A549 (cell line): ENCODE data around the gene SLC2A4RG. TPM values are rescaled to one million over a fixed set of nuclear protein-coding genes. Genes with fewer than 3 reads are reported as not detected.

Source experiments
- ATAC-seq, 2 experiments: fragments of 200-7000 bp in 1 of 2; fragments of >200 bp in 1 of 2; cut with Nextera tagmentation in 1 of 2; cut with Tn5 transposase in 1 of 2; 3 replicates each; pipeline versions ENCODE4 v1.8.0 to v1.9.1; 2018 to 2020; ENCODE audit warnings: mild to moderate bottlenecking in 1 of 2, moderate library complexity in 1 of 2
- CTCF ChIA-PET: fragments of 300-600 bp; sonication (Branson Sonifier 250); formaldehyde crosslinking; extraction: SDS; loops from one replicate; lab custom pipeline; 2021; ENCODE audit warnings: antibody characterized with exemption, inconsistent platforms; lab: Yijun Ruan, JAX
- POLR2A ChIA-PET: fragments of 350-600 bp; formaldehyde crosslinking; extraction: SDS; loops from one replicate; lab custom pipeline; 2021; ENCODE audit warnings: antibody characterized with exemption, inconsistent platforms; lab: Yijun Ruan, JAX
- DNase-seq, 2 experiments: peaks; one replicate each; pipeline versions ENCODE4 v3.0.0 to v3.0.0-alpha.2; 2011 to 2016; ENCODE audit warnings: low read depth in 1 of 2, low spot score in 1 of 2
- FAIRE-seq: peaks from 2 replicates; lab custom pipeline; 2011; peaks lifted over from hg19 to GRCh38; lab: Jason Lieb, UNC
- H3K27ac ChIP-seq, 2 experiments: fragments of >200 bp; sonication (Bioruptor Twin); formaldehyde crosslinking; 3 replicates each; pipeline ENCODE4 v1.5.1; 2016 to 2017
- H3K4me1 ChIP-seq: fragments of >200 bp; sonication (Bioruptor Twin); formaldehyde crosslinking; 3 replicates; pipeline ENCODE4 v1.6.1; 2016
- H3K4me2 ChIP-seq: fragments of >200 bp; sonication (Bioruptor Twin); formaldehyde crosslinking; 3 replicates; pipeline ENCODE4 v1.6.1; 2016
- H3K4me3 ChIP-seq: fragments of >200 bp; sonication (Bioruptor Twin); formaldehyde crosslinking; 3 replicates; pipeline ENCODE4 v1.5.1; 2016
- H3K9me3 ChIP-seq: fragments of >200 bp; sonication (Bioruptor Twin); formaldehyde crosslinking; 3 replicates; pipeline ENCODE4 v1.6.1; 2016
- BHLHE40 ChIP-seq: IDR thresholded peaks from 2 replicates; pipeline ENCODE4 v1.6.1; 2012; ENCODE audit warnings: low read depth, low read length, inconsistent platforms
- CBX2 ChIP-seq: fragments of 200-600 bp; sonication (generic); IDR thresholded peaks from 2 replicates; pipeline ENCODE4 v1.6.1; 2016; ENCODE audit warnings: low read depth, mild to moderate bottlenecking, borderline replicate concordance
- CBX8 ChIP-seq: fragments of 200-600 bp; sonication (generic); IDR thresholded peaks from 2 replicates; pipeline ENCODE4 v1.6.1; 2016
- CEBPB ChIP-seq, 2 experiments: fragments of >200 bp in 1 of 2; sonication (Bioruptor Twin) in 1 of 2; formaldehyde crosslinking in 1 of 2; IDR thresholded peaks; 2 replicates each; pipeline ENCODE4 v1.6.1; 2012 to 2016
- CHD4 ChIP-seq: fragments of 200-600 bp; sonication (generic); IDR thresholded peaks from 2 replicates; pipeline ENCODE4 v1.6.1; 2016; ENCODE audit warnings: antibody characterized with exemption, mild to moderate bottlenecking, borderline replicate concordance
- FOSB ChIP-seq: fragments of 250-450 bp; sonication (Bioruptor Pico); IDR thresholded peaks from 2 replicates; pipeline ENCODE4 v1.5.0; 2020; ENCODE audit warnings: mild to moderate bottlenecking, moderate library complexity
- FOSL2 ChIP-seq, 2 experiments: fragments of 450-650 bp in 1 of 2; fragments of >200 bp in 1 of 2; sonication (Bioruptor Twin) in 1 of 2; formaldehyde crosslinking; IDR thresholded peaks; 2 replicates each; pipeline versions ENCODE4 v1.5.0 to v1.6.1; 2016 to 2020; ENCODE audit warnings: mild to moderate bottlenecking in 1 of 2, moderate library complexity in 1 of 2
- FOXS1 ChIP-seq: fragments of 250-450 bp; sonication (Bioruptor Pico); IDR thresholded peaks from 2 replicates; pipeline ENCODE4 v1.5.0; 2020; ENCODE audit warnings: mild to moderate bottlenecking, moderate library complexity
- HDAC2 ChIP-seq: fragments of 200-600 bp; sonication (generic); IDR thresholded peaks from 2 replicates; pipeline ENCODE4 v1.6.1; 2016
- HMGXB4 ChIP-seq: fragments of 250-450 bp; sonication (Bioruptor Pico); IDR thresholded peaks from 2 replicates; pipeline ENCODE4 v1.5.0; 2021; ENCODE audit warnings: mild to moderate bottlenecking, moderate library complexity, borderline replicate concordance
- HOXA7 ChIP-seq: fragments of 250-450 bp; sonication (Bioruptor Pico); IDR thresholded peaks from 2 replicates; pipeline ENCODE4 v1.5.0; 2020; ENCODE audit warnings: mild to moderate bottlenecking, moderate library complexity
- HOXB13 ChIP-seq: fragments of 250-450 bp; sonication (Bioruptor Pico); IDR thresholded peaks from 2 replicates; pipeline ENCODE4 v1.5.0; 2020; ENCODE audit warnings: low read depth, mild to moderate bottlenecking, moderate library complexity
- HOXB5 ChIP-seq: fragments of 250-450 bp; sonication (Bioruptor Pico); IDR thresholded peaks from 2 replicates; pipeline ENCODE4 v1.5.0; 2020; ENCODE audit warnings: mild to moderate bottlenecking, moderate library complexity
- KDM1A ChIP-seq: fragments of 200-600 bp; sonication (generic); IDR thresholded peaks from 2 replicates; pipeline ENCODE4 v1.6.1; 2016; ENCODE audit warnings: low read depth, mild to moderate bottlenecking
- KDM5A ChIP-seq: fragments of 200-600 bp; sonication (generic); IDR thresholded peaks from 2 replicates; pipeline ENCODE4 v1.6.1; 2016; ENCODE audit warnings: antibody characterized with exemption, mild to moderate bottlenecking
- MAFK ChIP-seq: fragments of 450-650 bp; IDR thresholded peaks from 2 replicates; pipeline ENCODE4 v1.6.1; 2014; ENCODE audit not compliant: partially characterized antibody
- MAZ ChIP-seq: fragments of 150-350 bp; IDR thresholded peaks from 2 replicates; pipeline ENCODE4 v1.6.1; 2014; ENCODE audit warnings: antibody characterized with exemption, low read depth, low read length, borderline replicate concordance
- NPAS2 ChIP-seq: fragments of 250-450 bp; sonication (Bioruptor Pico); IDR thresholded peaks from 2 replicates; pipeline ENCODE4 v1.8.0; 2022; ENCODE audit warnings: mild to moderate bottlenecking, moderate library complexity, borderline replicate concordance
- PHF8 ChIP-seq: fragments of 200-600 bp; sonication (generic); IDR thresholded peaks from 2 replicates; pipeline ENCODE4 v1.6.1; 2016; ENCODE audit warnings: low read depth, mild to moderate bottlenecking, antibody characterized with exemption, moderate library complexity, borderline replicate concordance
- POLR2AphosphoS2 ChIP-seq: conservative IDR thresholded peaks from 2 replicates; pipeline ENCODE4 v1.6.1; 2012; ENCODE audit warnings: low read length, improper control_type of control experiment, inconsistent platforms
- RAD21 ChIP-seq, 2 experiments: fragments of >200 bp in 1 of 2; sonication (Bioruptor Twin) in 1 of 2; formaldehyde crosslinking in 1 of 2; IDR thresholded peaks in 1 of 2; conservative IDR thresholded peaks in 1 of 2; 2 replicates in 1 of 2; 3 replicates in 1 of 2; pipeline ENCODE4 v1.6.1; 2012 to 2018; ENCODE audit warnings: inconsistent platforms in 1 of 2
- RARB ChIP-seq: fragments of 250-450 bp; sonication (Bioruptor Pico); IDR thresholded peaks from 2 replicates; pipeline ENCODE4 v1.8.0; 2021; ENCODE audit warnings: mild to moderate bottlenecking, moderate library complexity
- RFX5 ChIP-seq: fragments of 450-650 bp; IDR thresholded peaks from 2 replicates; pipeline ENCODE4 v1.7.1; 2014; ENCODE audit warnings: antibody characterized with exemption, mild to moderate bottlenecking, moderate library complexity
- SMC3 ChIP-seq: fragments of >200 bp; sonication (Bioruptor Twin); formaldehyde crosslinking; IDR thresholded peaks from 3 replicates; pipeline ENCODE4 v1.6.1; 2018; ENCODE audit warnings: inconsistent platforms
- SREBF2 ChIP-seq: fragments of 450-650 bp; IDR thresholded peaks from 2 replicates; pipeline ENCODE4 v1.6.1; 2014; ENCODE audit warnings: mild to moderate bottlenecking, moderate library complexity
- TP53 ChIP-seq: fragments of 250-450 bp; sonication (Bioruptor Pico); IDR thresholded peaks from 2 replicates; pipeline ENCODE4 v1.5.0; 2021; ENCODE audit warnings: mild to moderate bottlenecking, moderate library complexity
- ZNF302 ChIP-seq: fragments of 250-450 bp; sonication (Bioruptor Pico); IDR thresholded peaks from 2 replicates; pipeline ENCODE4 v1.9.0; 2021; ENCODE audit warnings: inconsistent platforms, mild to moderate bottlenecking, moderate library complexity
- ZSCAN20 ChIP-seq: fragments of 250-450 bp; sonication (Bioruptor Pico); IDR thresholded peaks from 2 replicates; pipeline ENCODE4 v1.8.0; 2022; ENCODE audit warnings: mild to moderate bottlenecking, moderate library complexity
- WGBS: methylation state at CpG from one replicate; pipeline ENCODE4 v1.1.6; 2017; ENCODE audit errors: missing lambda C conversion rate; 5-methylcytosine and 5-hydroxymethylcytosine counted together
- polyA plus RNA-seq, 4 experiments: library from polyadenylated mRNA; depleted of rRNA in 3 of 4; stranded (reverse); fragments of >200 nt; fragmentation: RNase III in 1 of 4; extraction: RNeasy Plus Mini Kit Qiagen cat#74134 plus additional on column Dnase treatment in 1 of 4; gene quantifications; 2 replicates in 3 of 4; 3 replicates in 1 of 4; pipeline ENCODE4 v1.2.3, GENCODE V29; 2011 to 2017
- TF ChIP-seq, protein P1 (sequence below): fragments of >200 bp; sonication (Bioruptor Twin); formaldehyde crosslinking; IDR thresholded peaks from 2 replicates; pipeline ENCODE4 v1.6.1; 2016

Gene SLC2A4RG
- polyA plus RNA-seq, 2 of the 4 experiments (the other 2 are of a cell fraction) = 28.1 to 64.6 TPM

- TF ChIP-seq KDM5A (no peak), MAZ (no peak), SMC3 (no peak), TP53 (no peak)
- CTCF ChIA-PET = interaction anchor here (1.1 to 1.8 kb wide), 2 partner anchors 62 to 196 kb away, joined by 3 to 6 read pairs; partner anchors contain the start of gene PTK6
- no peak overlapping the region for H3K27ac ChIP-seq
- 95% methylated on average over 18 of the region's 18 CpGs for WGBS
- FAIRE-seq (no peak), ATAC-seq (no peak), DNase-seq (no peak)
- H3K4me2 ChIP-seq = no peak overlapping the region
- no peaks in the 10 kb centered on the region for H3K9me3 ChIP-seq
- H3K4me1 ChIP-seq = no peaks in the 10 kb centered on the region
- POLR2A ChIA-PET = no interaction called here
- H3K4me3 ChIP-seq = no peak overlapping the region
These were observed 5.9 kb upstream of the SLC2A4RG start for GRCh38 chr20:63733579-63734081.

DNA sequence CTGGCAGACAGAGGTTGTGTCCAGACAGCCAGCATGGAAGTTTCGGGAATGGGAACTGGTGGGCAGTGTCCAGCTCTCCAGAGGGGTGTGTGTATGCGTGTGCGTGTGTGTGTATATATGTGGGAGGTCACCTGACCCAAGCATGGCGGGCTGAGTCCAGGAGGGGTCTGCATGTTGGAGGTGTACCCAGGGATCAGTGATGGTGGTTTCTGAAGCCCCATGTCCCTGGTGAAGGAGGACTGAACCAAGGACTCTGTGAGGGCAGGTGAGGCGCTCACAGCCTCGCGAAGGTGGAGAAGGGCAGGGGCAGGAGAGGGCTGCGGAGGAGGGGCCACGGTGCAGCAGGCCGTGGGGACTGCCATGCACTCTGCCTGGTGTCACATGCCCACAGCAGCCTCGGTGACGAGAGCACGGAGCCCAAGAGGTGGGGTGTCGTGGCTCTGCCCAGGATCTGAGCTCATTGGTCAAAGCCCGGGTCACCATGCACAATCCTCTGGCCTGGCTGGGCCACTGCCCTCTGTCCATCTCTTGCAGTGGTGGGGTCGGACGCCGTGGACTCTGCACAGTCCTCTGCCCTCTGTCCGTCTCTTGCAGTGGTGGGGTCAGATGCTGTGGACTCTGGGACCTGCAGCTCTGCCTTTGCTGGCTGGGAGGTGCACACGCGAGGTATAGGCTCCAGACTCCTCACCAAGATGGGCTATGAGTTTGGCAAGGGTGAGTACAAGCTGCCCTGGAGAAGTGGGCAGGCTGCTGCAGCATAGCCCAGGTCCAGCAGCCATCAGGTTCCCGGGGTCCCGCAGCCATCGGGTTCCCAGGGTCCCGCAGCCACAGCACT is 5.2 kb upstream of the SLC2A4RG start:
- FAIRE-seq (no peak), DNase-seq (no peak), ATAC-seq (no peak)
- Histone ChIP-seq H3K27ac (no peak overlapping the region), H3K4me1 (peaks cover 5% of the 10 kb centered on the region), H3K4me2 (no peak overlapping the region), H3K9me3 (no peaks in the 10 kb centered on the region), H3K4me3 (no peak overlapping the region)
- TF ChIP-seq ZSCAN20 (CRISPR knock-in tag) = no peak
- 89% methylated on average over 23 of the region's 25 CpGs for WGBS
- POLR2A ChIA-PET = no interaction called here
- CTCF ChIA-PET = interaction anchor here (0.8 to 1.8 kb wide), 4 partner anchors 12 to 196 kb away, joined by 3 to 6 read pairs (median 3); partner anchors contain the start of gene PTK6

- WGBS = 90% methylated on average over 43 of the region's 48 CpGs
- POLR2A ChIA-PET = no interaction called here
- no peak for DNase-seq
These were observed 4.4 kb upstream of the SLC2A4RG start for GRCh38 chr20:63734946-63735858.

DNA sequence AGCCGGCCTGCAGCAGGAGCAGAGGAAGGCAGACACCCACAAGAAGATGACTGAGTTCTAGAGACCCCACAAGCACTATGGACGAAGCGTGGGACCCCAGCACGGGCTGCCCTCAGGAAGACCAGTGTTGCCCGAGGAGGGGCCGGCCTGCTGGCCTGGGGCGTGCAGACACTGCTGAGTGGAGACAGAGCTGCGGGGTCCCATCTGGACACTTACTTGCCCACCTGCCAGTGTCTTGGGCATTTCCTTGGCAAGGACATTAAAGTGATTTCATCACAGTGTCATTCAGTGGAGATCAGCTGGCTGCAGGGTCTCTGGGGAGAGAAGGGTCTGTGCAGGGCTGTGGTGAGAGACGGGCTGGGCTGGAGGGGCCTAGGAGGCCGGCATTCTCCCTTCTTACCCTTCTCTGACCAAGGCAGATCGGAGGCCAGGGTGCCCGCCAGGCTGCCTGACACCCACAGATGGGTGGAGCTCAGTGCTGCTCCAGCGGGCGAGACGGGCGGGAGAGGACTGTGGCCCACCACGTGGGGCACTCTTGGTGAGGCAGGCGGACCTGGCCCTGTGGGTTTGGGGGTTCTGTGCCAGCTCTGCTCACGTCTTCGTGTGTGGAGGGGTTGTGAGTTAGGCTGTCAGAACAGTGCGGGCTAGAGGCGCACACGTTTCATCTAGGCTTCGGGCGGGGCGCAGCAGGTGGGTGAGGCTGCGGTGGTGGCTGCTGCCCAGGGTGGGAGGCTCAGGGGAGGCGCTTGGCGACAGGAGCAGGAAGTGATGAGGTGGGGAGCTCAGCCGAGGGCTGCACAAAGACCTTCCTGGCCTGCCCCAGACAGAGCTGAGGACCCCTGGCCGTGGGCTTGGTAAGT is 3.5 kb upstream of the SLC2A4RG start, which contains the start of gene LIME1:
LIME1 (plus strand) TSS at position 806 of the 860 bp plus-strand sequence. CDS start 886 bp downstream, outside the sequence.
- FAIRE-seq = no peak
- TF ChIP-seq POLR2AphosphoS2 (no peak), ZNF302 (no peak), BHLHE40 (no peak), FOSL2 (IDR thresholded peaks at IDR 0.05) (no peak), FOSL2 (CRISPR knock-in tag; IDR thresholded peaks at IDR 0.05) (no peak), CBX2 (no peak), NPAS2 (no peak), RARB (no peak), HOXB5 (CRISPR knock-in tag) (no peak), FOXS1 (CRISPR knock-in tag) (no peak), HMGXB4 (CRISPR knock-in tag) (no peak), RFX5 (no peak), PHF8 (no peak)

More at GRCh38 chr20:63734946-63735858, 4.4 kb upstream of the SLC2A4RG start:
- FAIRE-seq = no peak
- no peak for TF ChIP-seq HOXB5 (CRISPR knock-in tag)
- TF ChIP-seq KDM1A = no peak
- TF ChIP-seq POLR2AphosphoS2 = no peak
- TF ChIP-seq FOSB (CRISPR knock-in tag) = no peak
- TF ChIP-seq HDAC2 = no peak
- TF ChIP-seq BHLHE40 = no peak
- TF ChIP-seq MAZ = no peak
- TF ChIP-seq, protein P1, sequence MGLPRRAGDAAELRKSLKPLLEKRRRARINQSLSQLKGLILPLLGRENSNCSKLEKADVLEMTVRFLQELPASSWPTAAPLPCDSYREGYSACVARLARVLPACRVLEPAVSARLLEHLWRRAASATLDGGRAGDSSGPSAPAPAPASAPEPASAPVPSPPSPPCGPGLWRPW = no peak
- TF ChIP-seq RFX5 = no peak
- no peak for TF ChIP-seq CBX8
- no peak for TF ChIP-seq HOXA7 (CRISPR knock-in tag)
- no peak for TF ChIP-seq MAFK
- TF ChIP-seq RAD21 (conservative IDR thresholded peaks at IDR 0.05 in 1 of 2, IDR thresholded peaks at IDR 0.05 in 1 of 2) = no peak
- TF ChIP-seq SREBF2 = no peak
- no peak for TF ChIP-seq HOXB13 (CRISPR knock-in tag)
- no peak for TF ChIP-seq CEBPB (IDR thresholded peaks at IDR 0.05)
- no peak for TF ChIP-seq CBX2
- TF ChIP-seq CHD4 = no peak
- no peak overlapping the region for H3K4me2 ChIP-seq
- H3K4me3 ChIP-seq = no peak overlapping the region
- H3K27ac ChIP-seq = no peak overlapping the region
- no peak for ATAC-seq
- CTCF ChIA-PET = interaction anchor here (0.8 to 1.8 kb wide), 6 partner anchors 13 to 197 kb away, joined by 3 to 7 read pairs (median 4); partner anchors contain the start of genes PTK6 and TPD52L2
- H3K9me3 ChIP-seq = no peaks in the 10 kb centered on the region
- H3K4me1 ChIP-seq = peaks cover 5% of the 10 kb centered on the region

More for the DNA sequence above, 3.5 kb upstream of the SLC2A4RG start, which contains the start of gene LIME1:
- no peak for ATAC-seq
- peaks cover 6% of the 10 kb centered on the region for H3K4me1 ChIP-seq
- no peak within 1 kb of the TSS for H3K27ac ChIP-seq
- POLR2A ChIA-PET = interaction anchor here (1.2 kb wide), 2 partner anchors 28 to 33 kb away, joined by 3 to 7 read pairs; partner anchors contain the start of genes ARFRP1 and ZGPAT
- CTCF ChIA-PET = interaction anchor here (0.7 to 1.8 kb wide), 8 partner anchors 14 to 198 kb away, joined by 3 to 7 read pairs (median 4); partner anchors contain the start of genes PTK6 and TPD52L2
- H3K4me3 ChIP-seq = no peak within 1 kb of the TSS
- WGBS = 82% methylated on average over 22 of the region's 31 CpGs
- no peak for DNase-seq
- H3K4me2 ChIP-seq = no peak within 1 kb of the TSS
- no peaks in the 10 kb centered on the region for H3K9me3 ChIP-seq
